GF-D8 (cell line): Measurements from ENCODE around the gene CBLIF.
"Not testable (repeated sequence)": the region's sequence is repeated elsewhere in the genome, so short reads cannot be mapped to it uniquely, and the experiment has no call there.

Experiments
- DNase-seq: peaks from one replicate; lab custom pipeline; 2025; lab: John Stamatoyannopoulos, UW

The CBLIF gene

GRCh38 chr11:59845399-59845798 is at the start of gene CBLIF:
Gene CBLIF, minus strand, starts transcription at chr11:59845499. Its CDS starts 46 bp downstream, at chr11:59845453.
- DNase-seq, result no peak

GRCh38 chr11:59894616-59895015 is 49.3 kb upstream of the CBLIF start:
- DNase-seq, result no peak

- peak; percentile 33 for DNase-seq
Measured at GRCh38 chr11:59891781-59892181, 46.5 kb upstream of the CBLIF start.

- not testable (repeated sequence) for DNase-seq
Measured at GRCh38 chr11:59887156-59887555, 41.9 kb upstream of the CBLIF start.

GRCh38 chr11:59883597-59883996 is 38.3 kb upstream of the CBLIF start:
- DNase-seq, result no peak

- no peak for DNase-seq
Measured at GRCh38 chr11:59879567-59879966, 34.3 kb upstream of the CBLIF start.

GRCh38 chr11:59878575-59878974 is 33.3 kb upstream of the CBLIF start, which contains the start of gene OOSP3:
Gene OOSP3, plus strand, starts transcription at chr11:59878782. Its CDS starts 27 bp downstream, at chr11:59878809.
- no peak for DNase-seq

GRCh38 chr11:59877784-59878183 is 32.5 kb upstream of the CBLIF start:
- DNase-seq, result no peak

GRCh38 chr11:59877325-59877724 is 32.0 kb upstream of the CBLIF start:
- no peak for DNase-seq

GRCh38 chr11:59875856-59876519 is 30.7 kb upstream of the CBLIF start:
- DNase-seq, result no peak

GRCh38 chr11:59872076-59872475 is 26.8 kb upstream of the CBLIF start:
- DNase-seq, result no peak

GRCh38 chr11:59867946-59868345 is 22.6 kb upstream of the CBLIF start:
- no peak for DNase-seq

GRCh38 chr11:59866836-59867235 is 21.5 kb upstream of the CBLIF start:
- DNase-seq, result no peak

GRCh38 chr11:59866397-59866796 is 21.1 kb upstream of the CBLIF start, which contains the start of gene TCN1:
Gene TCN1, minus strand, starts transcription at chr11:59866487. Its CDS starts 17 bp downstream, at chr11:59866470.
- DNase-seq, result peak; percentile 70

- DNase-seq, result no peak
Measured at GRCh38 chr11:59865031-59865430, 19.7 kb upstream of the CBLIF start.

GRCh38 chr11:59862252-59862651 is 17.0 kb upstream of the CBLIF start:
- no peak for DNase-seq

- DNase-seq, result peak; percentile 6
Measured at GRCh38 chr11:59859673-59860072, 14.4 kb upstream of the CBLIF start.

- DNase-seq, result peak; percentile 72
Measured at GRCh38 chr11:59857439-59858434, 12.4 kb upstream of the CBLIF start.

GRCh38 chr11:59854871-59855270 is 9.6 kb upstream of the CBLIF start:
- peak; percentile 1 for DNase-seq

- not testable (repeated sequence) for DNase-seq
Measured at GRCh38 chr11:59851416-59851815, 6.1 kb upstream of the CBLIF start.

GRCh38 chr11:59849551-59849950 is 4.3 kb upstream of the CBLIF start:
- not testable (repeated sequence) for DNase-seq

GRCh38 chr11:59849129-59849528 is 3.8 kb upstream of the CBLIF start:
- peak; percentile 10 for DNase-seq

GRCh38 chr11:59848439-59848838 is 3.1 kb upstream of the CBLIF start:
- not testable (repeated sequence) for DNase-seq
